ENCODE data around the gene CAPN7.

The CAPN7 gene

GRCh38 chr3:15272426-15273196 lies 66.6 kb downstream of the CAPN7 start:
- DNase-seq (ENCODE audit: low read depth in 2 of 3, low spot score in 1 of 3), result no peak

- no peak for DNase-seq (ENCODE audit: low read depth in 2 of 3, low spot score in 1 of 3)
Measured at GRCh38 chr3:15273227-15273626, 67.2 kb downstream of the CAPN7 start.

- no peak for DNase-seq (ENCODE audit: low read depth in 2 of 3, low spot score in 1 of 3)
Measured at GRCh38 chr3:15276028-15276724, 70.1 kb downstream of the CAPN7 start.

- DNase-seq (ENCODE audit: low read depth in 2 of 3, low spot score in 1 of 3), result no peak
Measured at GRCh38 chr3:15277861-15278500, 71.9 kb downstream of the CAPN7 start.

DNA sequence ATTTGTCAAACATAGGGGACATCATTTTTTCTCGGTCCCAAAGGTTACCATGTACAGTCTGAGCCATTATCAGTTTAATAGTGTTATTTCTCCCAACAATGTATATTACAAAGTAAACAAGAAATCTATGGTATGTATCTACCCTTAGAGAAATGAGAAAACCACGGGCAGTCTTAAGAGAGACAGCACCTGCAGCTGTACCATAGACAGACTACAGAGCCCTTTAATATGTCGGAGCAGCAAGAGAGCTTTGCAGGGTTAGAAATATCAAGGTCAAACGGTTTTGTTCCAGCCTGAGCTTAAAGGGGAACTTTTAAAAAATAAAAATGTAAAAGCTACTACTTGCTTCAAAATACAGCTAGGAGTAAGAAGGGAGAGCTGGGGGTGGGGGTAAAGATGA lies 73.2 kb downstream of the CAPN7 start:
- no peak for DNase-seq (ENCODE audit: low read depth in 2 of 3, low spot score in 1 of 3)

DNA sequence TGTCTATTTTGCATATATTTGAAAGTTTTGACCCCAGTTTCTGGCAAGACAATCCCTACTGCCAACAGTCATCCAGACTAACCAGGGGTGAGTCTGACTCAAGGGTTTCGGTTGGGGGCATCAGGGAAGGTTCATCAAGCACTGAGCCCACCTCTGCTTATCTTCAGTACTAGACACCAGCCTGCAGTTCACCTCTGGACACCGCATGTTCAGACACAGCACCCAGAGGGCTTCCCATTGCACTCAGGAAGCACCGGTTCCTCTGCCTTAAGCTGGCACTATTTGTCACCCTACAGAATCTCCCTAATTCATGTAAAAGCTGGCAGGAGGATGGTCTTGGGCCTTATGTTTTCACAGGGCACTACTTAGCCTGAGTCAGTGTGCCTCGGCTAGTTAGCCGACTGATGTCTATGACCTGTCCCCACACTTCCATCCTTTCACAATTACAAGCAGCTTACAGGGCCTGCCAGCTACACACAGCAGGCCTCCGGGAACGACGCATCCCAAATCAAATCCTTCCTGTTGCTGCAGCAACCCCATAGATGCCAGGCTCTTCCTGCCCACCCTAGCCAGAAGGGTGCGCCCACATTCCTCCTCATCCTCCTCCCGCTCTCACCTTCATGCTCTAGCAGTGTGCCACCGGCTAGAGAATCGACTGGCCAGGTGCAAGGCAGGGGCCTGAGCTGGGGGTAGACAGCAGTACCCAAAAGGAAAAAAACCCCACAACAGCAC lies 73.8 kb downstream of the CAPN7 start:
- DNase-seq (ENCODE audit: low read depth in 2 of 3, low spot score in 1 of 3), result no peak

- no peak for DNase-seq (ENCODE audit: low read depth in 2 of 3, low spot score in 1 of 3)
Measured at GRCh38 chr3:15280853-15281532, 74.9 kb downstream of the CAPN7 start.

DNA sequence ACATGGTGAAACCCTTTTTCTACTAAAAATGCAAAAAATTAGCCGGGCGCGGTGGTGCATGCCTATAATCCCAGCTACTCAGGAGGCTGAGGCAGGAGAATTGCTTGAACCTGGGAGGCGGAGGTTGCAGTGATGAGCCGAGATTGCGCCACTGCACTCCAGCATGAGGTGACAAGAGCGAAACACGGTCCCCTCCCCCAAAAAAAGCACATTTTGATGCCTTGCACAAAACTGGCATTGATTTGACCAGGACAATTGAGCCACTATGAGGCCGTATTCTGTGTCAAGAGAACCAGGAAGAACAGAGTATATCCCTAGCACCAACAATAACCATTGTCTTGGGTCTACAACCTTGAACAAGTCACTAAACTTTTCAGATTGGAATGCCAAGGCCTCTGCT lies 75.8 kb downstream of the CAPN7 start:
- no peak for DNase-seq (ENCODE audit: low read depth in 2 of 3, low spot score in 1 of 3)

- DNase-seq (ENCODE audit: low read depth in 2 of 3, low spot score in 1 of 3), result no peak
Measured at GRCh38 chr3:15283702-15284101, 77.7 kb downstream of the CAPN7 start.

DNA sequence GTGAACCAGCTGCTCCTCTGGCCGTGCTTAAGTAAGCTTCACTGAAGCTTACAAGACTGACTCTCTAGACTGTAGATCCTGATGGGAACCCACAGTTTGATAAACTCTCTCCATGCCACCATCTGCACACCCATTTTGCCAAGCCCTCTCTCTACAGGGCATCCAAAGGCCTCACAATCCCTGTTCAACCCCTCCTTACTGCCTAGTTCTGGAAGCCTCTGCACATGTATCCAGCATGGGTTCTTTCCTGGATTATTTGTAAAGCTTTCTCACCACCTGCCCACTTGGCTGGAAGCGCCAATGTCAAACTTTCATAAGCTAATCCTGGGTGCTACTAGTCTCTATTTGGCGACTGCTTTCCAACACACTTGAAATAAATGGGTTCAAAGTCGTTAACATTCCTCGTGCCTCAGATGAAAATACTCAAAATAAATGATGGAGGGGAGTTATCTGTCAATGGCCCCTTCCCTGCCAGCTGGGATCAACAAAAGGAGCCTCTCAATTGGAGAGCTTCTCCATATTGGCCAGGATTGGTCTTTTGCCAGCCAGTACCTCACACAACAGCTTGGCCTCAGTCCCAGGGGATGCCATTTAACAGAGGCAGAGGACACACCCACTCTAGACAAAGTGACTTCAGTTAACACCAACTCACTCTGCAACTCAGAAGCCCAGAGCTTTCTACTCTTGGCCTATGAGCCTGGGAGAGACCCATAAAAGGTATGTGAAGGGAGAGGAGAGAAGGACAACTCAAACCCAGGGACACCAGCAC lies 78.3 kb downstream of the CAPN7 start:
- DNase-seq (ENCODE audit: low read depth in 2 of 3, low spot score in 1 of 3), result no peak

DNA sequence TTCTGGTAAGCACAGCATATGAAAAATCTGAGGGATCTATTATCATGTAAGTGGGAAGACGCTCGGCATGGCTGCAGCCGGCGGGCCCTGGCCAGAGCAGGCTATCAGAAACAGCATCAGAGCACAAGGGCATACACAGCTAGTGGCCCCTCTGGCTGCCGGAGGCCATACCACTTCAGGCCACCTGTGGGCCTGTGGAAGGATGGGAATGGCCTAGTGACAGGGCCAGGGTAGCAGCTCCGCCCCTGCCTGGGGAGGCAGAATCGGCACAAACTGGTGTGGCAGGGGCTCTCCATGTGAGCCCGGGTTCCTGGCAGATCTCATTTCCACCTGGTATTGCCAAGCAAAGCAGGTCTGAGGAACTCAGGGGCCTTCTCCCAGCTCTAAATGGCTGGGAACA lies 80.0 kb downstream of the CAPN7 start:
- no peak for DNase-seq (ENCODE audit: low read depth in 2 of 3, low spot score in 1 of 3)

- no peak for DNase-seq (ENCODE audit: low read depth in 2 of 3, low spot score in 1 of 3)
Measured at GRCh38 chr3:15287565-15288330, 81.7 kb downstream of the CAPN7 start.

GRCh38 chr3:15288331-15289035 lies 82.4 kb downstream of the CAPN7 start:
- DNase-seq (ENCODE audit: low read depth in 2 of 3, low spot score in 1 of 3), result no peak

GRCh38 chr3:15289661-15290060 lies 83.6 kb downstream of the CAPN7 start:
- no peak for DNase-seq (ENCODE audit: low read depth in 2 of 3, low spot score in 1 of 3)

GRCh38 chr3:15290736-15291135 lies 84.7 kb downstream of the CAPN7 start:
- no peak for DNase-seq (ENCODE audit: low read depth in 2 of 3, low spot score in 1 of 3)

- peak; percentile 34 to 50 (median 37) for DNase-seq (ENCODE audit: low read depth in 2 of 3, low spot score in 1 of 3)
Measured at GRCh38 chr3:15291589-15292541, 85.8 kb downstream of the CAPN7 start.

DNA sequence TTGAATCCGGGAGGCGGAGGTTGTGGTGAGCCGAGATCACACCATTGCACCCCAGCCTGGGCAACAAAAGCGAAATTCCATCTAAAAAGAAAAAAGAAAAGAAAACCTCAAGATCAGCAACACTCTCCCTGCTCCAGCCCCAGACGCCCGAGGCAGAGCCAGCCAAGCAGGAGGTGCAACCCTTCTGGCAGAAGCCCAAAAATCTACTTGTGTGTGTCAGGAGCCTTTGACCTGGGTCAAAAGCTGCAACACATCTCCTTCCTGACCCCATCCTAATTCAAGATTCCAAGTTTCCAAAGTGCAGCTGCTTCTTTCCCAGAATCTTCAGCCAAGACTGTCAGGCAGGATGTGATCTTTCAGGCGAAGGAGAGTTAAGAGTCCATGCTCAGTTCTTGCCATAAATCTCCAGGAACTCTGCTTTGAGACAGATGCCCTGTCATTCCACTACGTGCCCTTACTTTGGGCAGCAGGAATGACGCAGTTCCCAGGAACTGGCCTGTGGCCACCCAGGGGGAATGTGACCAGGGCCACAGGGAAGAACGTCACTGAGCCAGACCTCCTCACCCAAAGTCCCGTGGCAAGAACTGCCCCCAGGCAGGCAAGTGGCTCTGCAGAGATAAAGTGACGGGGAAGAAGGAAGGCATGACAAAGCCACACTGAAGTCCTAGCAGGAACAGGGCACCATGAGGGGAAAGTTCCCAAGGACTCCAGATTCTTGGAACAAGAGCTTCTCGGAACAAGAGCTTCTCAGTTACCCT lies 86.9 kb downstream of the CAPN7 start:
- no peak for DNase-seq (ENCODE audit: low read depth in 2 of 3, low spot score in 1 of 3)
